ENCODE measurements around the gene AP3B1. TPM values are rescaled to one million over a fixed set of nuclear protein-coding genes. Genes with fewer than 3 reads are reported as not detected.

The AP3B1 gene
- total and polyA plus RNA-seq, 2 of the 8 experiments (the other 6 are each of a cell fraction or from before 2014, with no cell fraction given): 45.8 to 48.3 TPM

DNA sequence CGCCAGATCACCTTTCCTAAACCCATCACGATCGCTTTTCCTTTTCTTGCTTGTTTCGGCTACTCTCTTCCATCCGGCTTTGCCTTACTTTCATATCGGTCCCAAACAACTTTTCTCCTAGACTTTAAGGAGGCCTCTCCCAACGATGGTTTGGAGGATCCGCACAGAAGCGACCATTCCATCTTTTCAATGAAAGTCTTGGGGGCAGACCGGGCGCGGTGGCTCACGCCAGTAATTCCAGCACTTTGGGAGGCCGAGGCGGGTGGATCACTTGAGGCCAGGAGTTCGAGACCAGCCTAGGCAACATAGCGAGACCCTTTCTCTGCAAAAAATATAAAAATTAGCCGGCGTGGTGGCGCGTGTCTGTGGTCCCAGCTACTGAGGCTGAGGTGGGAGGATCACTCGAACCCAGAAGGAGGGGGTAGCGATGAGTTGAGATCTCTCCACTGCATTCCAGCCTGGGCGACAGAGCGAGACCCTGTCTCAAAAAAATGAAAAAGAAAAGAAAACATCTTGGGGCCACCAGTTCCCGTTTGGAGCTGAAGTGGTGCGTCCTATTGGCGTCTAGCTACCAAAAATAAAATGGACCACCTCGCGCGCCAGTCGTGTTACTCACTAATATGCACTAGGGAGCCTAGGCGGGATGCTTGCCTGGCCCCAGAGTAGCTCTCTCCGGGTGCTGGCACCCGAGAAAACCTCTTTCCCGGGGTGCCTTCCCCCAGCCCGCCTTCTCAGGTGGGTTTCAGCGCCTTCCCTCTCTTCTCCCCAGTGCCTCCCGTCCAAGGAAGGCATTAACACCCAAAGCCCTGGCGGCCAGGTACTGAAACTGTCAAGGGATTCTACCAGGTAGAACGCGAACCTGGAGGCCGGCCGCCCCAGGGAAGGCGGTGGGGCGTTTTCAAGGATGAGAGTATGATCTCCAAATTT is 800 bp upstream of the AP3B1 start (continued):
- TF ChIP-seq RAD21 (IDR thresholded peaks at IDR 0.05 in 1 of 2, conservative IDR thresholded peaks at IDR 0.05 in 1 of 2; ENCODE audit: low read depth in 2 of 2, low read length in 2 of 2) (peak in 1 of 2 experiments; percentile 41; a peak in 2 of 4 replicates), TCF12 (IDR thresholded peaks at IDR 0.05; ENCODE audit: low read depth, low read length) (no peak), KDM1A (IDR thresholded peaks at IDR 0.05; ENCODE audit: borderline replicate concordance, low read length) (peak; percentile 55; the same call in 1 of the 2 replicates)
- TF ChIP-seq, protein P1, sequence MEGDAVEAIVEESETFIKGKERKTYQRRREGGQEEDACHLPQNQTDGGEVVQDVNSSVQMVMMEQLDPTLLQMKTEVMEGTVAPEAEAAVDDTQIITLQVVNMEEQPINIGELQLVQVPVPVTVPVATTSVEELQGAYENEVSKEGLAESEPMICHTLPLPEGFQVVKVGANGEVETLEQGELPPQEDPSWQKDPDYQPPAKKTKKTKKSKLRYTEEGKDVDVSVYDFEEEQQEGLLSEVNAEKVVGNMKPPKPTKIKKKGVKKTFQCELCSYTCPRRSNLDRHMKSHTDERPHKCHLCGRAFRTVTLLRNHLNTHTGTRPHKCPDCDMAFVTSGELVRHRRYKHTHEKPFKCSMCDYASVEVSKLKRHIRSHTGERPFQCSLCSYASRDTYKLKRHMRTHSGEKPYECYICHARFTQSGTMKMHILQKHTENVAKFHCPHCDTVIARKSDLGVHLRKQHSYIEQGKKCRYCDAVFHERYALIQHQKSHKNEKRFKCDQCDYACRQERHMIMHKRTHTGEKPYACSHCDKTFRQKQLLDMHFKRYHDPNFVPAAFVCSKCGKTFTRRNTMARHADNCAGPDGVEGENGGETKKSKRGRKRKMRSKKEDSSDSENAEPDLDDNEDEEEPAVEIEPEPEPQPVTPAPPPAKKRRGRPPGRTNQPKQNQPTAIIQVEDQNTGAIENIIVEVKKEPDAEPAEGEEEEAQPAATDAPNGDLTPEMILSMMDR (IDR thresholded peaks at IDR 0.05; ENCODE audit: control extremely low read depth in 1 of 3, insufficient read depth in 1 of 3, low read depth in 1 of 3, low read length in 3 of 3): peak; percentile 51 to 66 (median 58)
- TF ChIP-seq, protein P2, sequence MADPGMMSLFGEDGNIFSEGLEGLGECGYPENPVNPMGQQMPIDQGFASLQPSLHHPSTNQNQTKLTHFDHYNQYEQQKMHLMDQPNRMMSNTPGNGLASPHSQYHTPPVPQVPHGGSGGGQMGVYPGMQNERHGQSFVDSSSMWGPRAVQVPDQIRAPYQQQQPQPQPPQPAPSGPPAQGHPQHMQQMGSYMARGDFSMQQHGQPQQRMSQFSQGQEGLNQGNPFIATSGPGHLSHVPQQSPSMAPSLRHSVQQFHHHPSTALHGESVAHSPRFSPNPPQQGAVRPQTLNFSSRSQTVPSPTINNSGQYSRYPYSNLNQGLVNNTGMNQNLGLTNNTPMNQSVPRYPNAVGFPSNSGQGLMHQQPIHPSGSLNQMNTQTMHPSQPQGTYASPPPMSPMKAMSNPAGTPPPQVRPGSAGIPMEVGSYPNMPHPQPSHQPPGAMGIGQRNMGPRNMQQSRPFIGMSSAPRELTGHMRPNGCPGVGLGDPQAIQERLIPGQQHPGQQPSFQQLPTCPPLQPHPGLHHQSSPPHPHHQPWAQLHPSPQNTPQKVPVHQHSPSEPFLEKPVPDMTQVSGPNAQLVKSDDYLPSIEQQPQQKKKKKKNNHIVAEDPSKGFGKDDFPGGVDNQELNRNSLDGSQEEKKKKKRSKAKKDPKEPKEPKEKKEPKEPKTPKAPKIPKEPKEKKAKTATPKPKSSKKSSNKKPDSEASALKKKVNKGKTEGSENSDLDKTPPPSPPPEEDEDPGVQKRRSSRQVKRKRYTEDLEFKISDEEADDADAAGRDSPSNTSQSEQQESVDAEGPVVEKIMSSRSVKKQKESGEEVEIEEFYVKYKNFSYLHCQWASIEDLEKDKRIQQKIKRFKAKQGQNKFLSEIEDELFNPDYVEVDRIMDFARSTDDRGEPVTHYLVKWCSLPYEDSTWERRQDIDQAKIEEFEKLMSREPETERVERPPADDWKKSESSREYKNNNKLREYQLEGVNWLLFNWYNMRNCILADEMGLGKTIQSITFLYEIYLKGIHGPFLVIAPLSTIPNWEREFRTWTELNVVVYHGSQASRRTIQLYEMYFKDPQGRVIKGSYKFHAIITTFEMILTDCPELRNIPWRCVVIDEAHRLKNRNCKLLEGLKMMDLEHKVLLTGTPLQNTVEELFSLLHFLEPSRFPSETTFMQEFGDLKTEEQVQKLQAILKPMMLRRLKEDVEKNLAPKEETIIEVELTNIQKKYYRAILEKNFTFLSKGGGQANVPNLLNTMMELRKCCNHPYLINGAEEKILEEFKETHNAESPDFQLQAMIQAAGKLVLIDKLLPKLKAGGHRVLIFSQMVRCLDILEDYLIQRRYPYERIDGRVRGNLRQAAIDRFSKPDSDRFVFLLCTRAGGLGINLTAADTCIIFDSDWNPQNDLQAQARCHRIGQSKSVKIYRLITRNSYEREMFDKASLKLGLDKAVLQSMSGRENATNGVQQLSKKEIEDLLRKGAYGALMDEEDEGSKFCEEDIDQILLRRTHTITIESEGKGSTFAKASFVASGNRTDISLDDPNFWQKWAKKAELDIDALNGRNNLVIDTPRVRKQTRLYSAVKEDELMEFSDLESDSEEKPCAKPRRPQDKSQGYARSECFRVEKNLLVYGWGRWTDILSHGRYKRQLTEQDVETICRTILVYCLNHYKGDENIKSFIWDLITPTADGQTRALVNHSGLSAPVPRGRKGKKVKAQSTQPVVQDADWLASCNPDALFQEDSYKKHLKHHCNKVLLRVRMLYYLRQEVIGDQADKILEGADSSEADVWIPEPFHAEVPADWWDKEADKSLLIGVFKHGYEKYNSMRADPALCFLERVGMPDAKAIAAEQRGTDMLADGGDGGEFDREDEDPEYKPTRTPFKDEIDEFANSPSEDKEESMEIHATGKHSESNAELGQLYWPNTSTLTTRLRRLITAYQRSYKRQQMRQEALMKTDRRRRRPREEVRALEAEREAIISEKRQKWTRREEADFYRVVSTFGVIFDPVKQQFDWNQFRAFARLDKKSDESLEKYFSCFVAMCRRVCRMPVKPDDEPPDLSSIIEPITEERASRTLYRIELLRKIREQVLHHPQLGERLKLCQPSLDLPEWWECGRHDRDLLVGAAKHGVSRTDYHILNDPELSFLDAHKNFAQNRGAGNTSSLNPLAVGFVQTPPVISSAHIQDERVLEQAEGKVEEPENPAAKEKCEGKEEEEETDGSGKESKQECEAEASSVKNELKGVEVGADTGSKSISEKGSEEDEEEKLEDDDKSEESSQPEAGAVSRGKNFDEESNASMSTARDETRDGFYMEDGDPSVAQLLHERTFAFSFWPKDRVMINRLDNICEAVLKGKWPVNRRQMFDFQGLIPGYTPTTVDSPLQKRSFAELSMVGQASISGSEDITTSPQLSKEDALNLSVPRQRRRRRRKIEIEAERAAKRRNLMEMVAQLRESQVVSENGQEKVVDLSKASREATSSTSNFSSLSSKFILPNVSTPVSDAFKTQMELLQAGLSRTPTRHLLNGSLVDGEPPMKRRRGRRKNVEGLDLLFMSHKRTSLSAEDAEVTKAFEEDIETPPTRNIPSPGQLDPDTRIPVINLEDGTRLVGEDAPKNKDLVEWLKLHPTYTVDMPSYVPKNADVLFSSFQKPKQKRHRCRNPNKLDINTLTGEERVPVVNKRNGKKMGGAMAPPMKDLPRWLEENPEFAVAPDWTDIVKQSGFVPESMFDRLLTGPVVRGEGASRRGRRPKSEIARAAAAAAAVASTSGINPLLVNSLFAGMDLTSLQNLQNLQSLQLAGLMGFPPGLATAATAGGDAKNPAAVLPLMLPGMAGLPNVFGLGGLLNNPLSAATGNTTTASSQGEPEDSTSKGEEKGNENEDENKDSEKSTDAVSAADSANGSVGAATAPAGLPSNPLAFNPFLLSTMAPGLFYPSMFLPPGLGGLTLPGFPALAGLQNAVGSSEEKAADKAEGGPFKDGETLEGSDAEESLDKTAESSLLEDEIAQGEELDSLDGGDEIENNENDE (IDR thresholded peaks at IDR 0.05; ENCODE audit: insufficient replicate concordance, low read length): no peak

All from H1 (cell line).